Common myeloid progenitor, CD34-positive (primary cell): ENCODE measurements around the gene OBSCN.

Experiments used
- CTCF ChIA-PET: fragments of 350-600 bp; sonication (Branson Sonifier 250); formaldehyde crosslinking; loops from one replicate; lab custom pipeline; 2021; ENCODE audit warnings: antibody characterized with exemption; lab: Charles Lee
- POLR2A ChIA-PET: fragments of 350-600 bp; sonication (Branson Sonifier 250); formaldehyde crosslinking; loops from one replicate; lab custom pipeline; 2021; ENCODE audit warnings: antibody characterized with exemption; lab: Charles Lee
- DNase-seq, 3 donors: peaks; one replicate each; pipeline versions ENCODE4 v3.0.0 to v3.0.0-alpha.2; 2013
- H3K27ac ChIP-seq, 2 experiments: 1 replicate in 1 of 2; 2 replicates in 1 of 2; pipeline ENCODE4 v1.7.0; 2013; ENCODE audit warnings: inconsistent platforms in 2 of 2, low read length in 2 of 2, mild to moderate bottlenecking in 2 of 2, low read depth in 1 of 2, moderate library complexity in 1 of 2; ENCODE audit not compliant: severe bottlenecking in 2 of 2, insufficient read depth in 1 of 2, poor library complexity in 1 of 2
- H3K27me3 ChIP-seq, 5 experiments: replicated peaks in 2 of 5; 1 replicate in 3 of 5; 2 replicates in 2 of 5; pipeline versions ENCODE4 v1.6.1 to v1.7.0; 2013; ENCODE audit warnings: low read length in 4 of 5, mild to moderate bottlenecking in 2 of 5, moderate library complexity in 2 of 5, inconsistent platforms in 1 of 5; ENCODE audit not compliant: insufficient read depth in 5 of 5, control insufficient read depth in 4 of 5
- H3K36me3 ChIP-seq, 4 experiments: 1 replicate in 2 of 4; 2 replicates in 2 of 4; pipeline versions ENCODE4 v1.6.1 to v1.7.0; 2013; ENCODE audit warnings: low read length in 3 of 4, control low read depth in 1 of 4, mild to moderate bottlenecking in 1 of 4; ENCODE audit not compliant: control insufficient read depth in 4 of 4, insufficient read depth in 4 of 4
- H3K4me1 ChIP-seq, 4 experiments: 1 replicate in 3 of 4; 2 replicates in 1 of 4; pipeline versions ENCODE4 v1.6.1 to v1.7.1; 2013; ENCODE audit warnings: low read length in 3 of 4, mild to moderate bottlenecking in 3 of 4, control low read depth in 1 of 4, inconsistent platforms in 1 of 4, moderate library complexity in 1 of 4; ENCODE audit not compliant: control insufficient read depth in 4 of 4, insufficient read depth in 4 of 4; ENCODE audit errors: control extremely low read depth in 1 of 4
- H3K4me3 ChIP-seq, 7 experiments: 1 replicate in 4 of 7; 2 replicates in 3 of 7; pipeline versions ENCODE4 v1.5.1 to v1.7.0; 2013; ENCODE audit warnings: mild to moderate bottlenecking in 7 of 7, low read length in 6 of 7, moderate library complexity in 6 of 7, inconsistent platforms in 2 of 7, low read depth in 2 of 7, control low read depth in 1 of 7; ENCODE audit not compliant: insufficient read depth in 4 of 7, control insufficient read depth in 1 of 7; ENCODE audit errors: extremely low read depth in 1 of 7
- H3K9me3 ChIP-seq, 5 experiments: 1 replicate in 4 of 5; 2 replicates in 1 of 5; pipeline versions ENCODE4 v1.6.1 to v1.7.1; 2013; ENCODE audit warnings: low read length in 4 of 5, mild to moderate bottlenecking in 2 of 5, inconsistent platforms in 1 of 5, low read depth in 1 of 5, moderate library complexity in 1 of 5; ENCODE audit not compliant: control insufficient read depth in 4 of 5, insufficient read depth in 2 of 5; ENCODE audit errors: control extremely low read depth in 1 of 5
- WGBS: methylation state at CpG from one replicate; pipeline ENCODE4 v1.1.5; 2013; ENCODE audit not compliant: insufficient coverage; 5-methylcytosine and 5-hydroxymethylcytosine counted together

The OBSCN gene

GRCh38 chr1:228367798-228368791 lies 160.3 kb downstream of the OBSCN start:
- ChIA-PET POLR2A (no interaction called here), CTCF (interaction anchor here (1.0 kb wide), 1 partner anchor 39 kb away, joined by 4 read pairs; the partner anchor contains the start of gene TRIM11)
- Histone ChIP-seq H3K36me3 (no peaks in the 10 kb centered on the region), H3K9me3 (no peaks in the 10 kb centered on the region), H3K27me3 (peaks cover 0 to 2% (median 0%) of the 10 kb centered on the region in 5 experiments), H3K27ac (peak overlapping the region in 1 of 2 experiments; percentile 61), H3K4me1 (no peaks in the 10 kb centered on the region), H3K4me3 (no peak overlapping the region)
- WGBS: 88% methylated on average over 22 of the region's 25 CpGs
- no peak for DNase-seq

GRCh38 chr1:228368801-228369607 lies 161.2 kb downstream of the OBSCN start:
- H3K9me3 ChIP-seq: no peaks in the 10 kb centered on the region
- WGBS: 95% methylated on average over 14 of the region's 15 CpGs
- H3K27ac ChIP-seq: peak overlapping the region in 1 of 2 experiments; percentile 61
- H3K36me3 ChIP-seq: no peaks in the 10 kb centered on the region
- no peak for DNase-seq
- no peak overlapping the region for H3K4me3 ChIP-seq
- H3K27me3 ChIP-seq: peaks cover 0 to 2% (median 0%) of the 10 kb centered on the region in 5 experiments
- POLR2A ChIA-PET: no interaction called here
- CTCF ChIA-PET: no interaction called here
- no peaks in the 10 kb centered on the region for H3K4me1 ChIP-seq

DNA sequence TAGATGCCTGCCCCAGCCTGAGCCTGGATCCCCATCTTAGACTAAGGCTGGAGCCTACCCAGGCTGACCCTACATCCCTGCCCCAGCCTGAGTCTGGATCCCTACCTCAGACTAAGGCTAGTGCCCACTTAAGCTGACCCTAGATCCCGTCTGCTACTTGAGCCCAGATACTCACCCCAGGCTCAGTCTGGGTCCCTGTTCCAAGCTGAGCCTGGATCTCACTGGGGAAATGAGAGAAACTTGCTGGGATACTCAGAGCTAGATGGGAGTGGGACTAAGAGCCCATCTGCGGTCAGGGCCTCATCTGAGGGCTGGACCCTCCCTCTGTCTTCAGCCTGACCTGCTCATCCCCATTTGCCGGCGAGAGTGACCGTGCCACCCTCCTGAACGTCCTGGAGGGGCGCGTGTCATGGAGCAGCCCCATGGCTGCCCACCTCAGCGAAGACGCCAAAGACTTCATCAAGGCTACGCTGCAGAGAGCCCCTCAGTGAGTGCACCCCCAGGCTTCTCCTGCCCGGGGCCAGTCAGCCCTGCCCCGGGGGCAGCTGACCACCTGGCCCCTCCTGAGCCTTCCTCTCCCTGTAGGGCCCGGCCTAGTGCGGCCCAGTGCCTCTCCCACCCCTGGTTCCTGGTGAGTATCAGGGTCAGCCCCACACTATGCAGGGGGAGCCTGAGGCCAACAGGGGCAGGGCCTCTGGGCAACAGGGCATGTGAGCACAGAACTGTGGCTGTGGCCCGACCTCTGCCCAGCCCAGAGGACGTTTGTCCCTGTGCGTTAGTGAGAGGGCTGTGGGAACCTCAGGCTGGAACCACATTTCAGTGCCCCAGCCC lies 162.0 kb downstream of the OBSCN start:
- ChIA-PET CTCF (no interaction called here), POLR2A (no interaction called here)
- Histone ChIP-seq H3K4me1 (no peaks in the 10 kb centered on the region), H3K27me3 (peaks cover 0 to 2% (median 0%) of the 10 kb centered on the region in 5 experiments), H3K27ac (peak overlapping the region in 1 of 2 experiments; percentile 40), H3K36me3 (peaks cover 0 to 1% (median 0%) of the 10 kb centered on the region in 4 experiments), H3K9me3 (no peaks in the 10 kb centered on the region), H3K4me3 (no peak overlapping the region)
- no peak for DNase-seq
- 96% methylated on average over 14 of the region's 18 CpGs for WGBS

GRCh38 chr1:228370439-228370940 lies 162.6 kb downstream of the OBSCN start:
- WGBS: 96% methylated on average over 10 of the region's 10 CpGs
- POLR2A ChIA-PET: no interaction called here
- peaks cover 0 to 2% (median 0%) of the 10 kb centered on the region in 5 experiments for H3K27me3 ChIP-seq

DNA sequence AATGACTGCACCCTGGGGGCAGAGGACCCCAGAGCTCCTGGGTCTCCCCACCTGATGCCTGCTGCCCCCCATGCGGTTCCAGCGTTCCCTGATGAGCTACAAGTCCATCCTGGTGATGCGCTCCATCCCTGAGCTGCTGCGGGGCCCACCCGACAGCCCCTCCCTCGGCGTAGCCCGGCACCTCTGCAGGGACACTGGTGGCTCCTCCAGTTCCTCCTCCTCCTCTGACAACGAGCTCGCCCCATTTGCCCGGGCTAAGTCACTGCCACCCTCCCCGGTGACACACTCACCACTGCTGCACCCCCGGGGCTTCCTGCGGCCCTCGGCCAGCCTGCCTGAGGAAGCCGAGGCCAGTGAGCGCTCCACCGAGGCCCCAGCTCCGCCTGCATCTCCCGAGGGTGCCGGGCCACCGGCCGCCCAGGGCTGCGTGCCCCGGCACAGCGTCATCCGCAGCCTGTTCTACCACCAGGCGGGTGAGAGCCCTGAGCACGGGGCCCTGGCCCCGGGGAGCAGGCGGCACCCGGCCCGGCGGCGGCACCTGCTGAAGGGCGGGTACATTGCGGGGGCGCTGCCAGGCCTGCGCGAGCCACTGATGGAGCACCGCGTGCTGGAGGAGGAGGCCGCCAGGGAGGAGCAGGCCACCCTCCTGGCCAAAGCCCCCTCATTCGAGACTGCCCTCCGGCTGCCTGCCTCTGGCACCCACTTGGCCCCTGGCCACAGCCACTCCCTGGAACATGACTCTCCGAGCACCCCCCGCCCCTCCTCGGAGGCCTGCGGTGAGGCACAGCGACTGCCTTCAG lies 163.3 kb downstream of the OBSCN start:
- Histone ChIP-seq H3K36me3 (peaks cover 0 to 2% (median 0%) of the 10 kb centered on the region in 4 experiments), H3K27ac (no peak overlapping the region), H3K4me1 (no peaks in the 10 kb centered on the region), H3K9me3 (no peaks in the 10 kb centered on the region), H3K4me3 (no peak overlapping the region), H3K27me3 (peaks cover 0 to 2% (median 0%) of the 10 kb centered on the region in 5 experiments)
- no peak for DNase-seq
- POLR2A ChIA-PET: no interaction called here
- CTCF ChIA-PET: no interaction called here
- WGBS: 97% methylated on average over 45 of the region's 50 CpGs

More at GRCh38 chr1:228370439-228370940, 162.6 kb downstream of the OBSCN start:
- DNase-seq: no peak
- Histone ChIP-seq H3K9me3 (no peaks in the 10 kb centered on the region), H3K27ac (peak overlapping the region in 1 of 2 experiments; percentile 40), H3K4me3 (no peak overlapping the region), H3K36me3 (peaks cover 0 to 2% (median 0%) of the 10 kb centered on the region in 4 experiments), H3K4me1 (no peaks in the 10 kb centered on the region)
- CTCF ChIA-PET: no interaction called here

DNA sequence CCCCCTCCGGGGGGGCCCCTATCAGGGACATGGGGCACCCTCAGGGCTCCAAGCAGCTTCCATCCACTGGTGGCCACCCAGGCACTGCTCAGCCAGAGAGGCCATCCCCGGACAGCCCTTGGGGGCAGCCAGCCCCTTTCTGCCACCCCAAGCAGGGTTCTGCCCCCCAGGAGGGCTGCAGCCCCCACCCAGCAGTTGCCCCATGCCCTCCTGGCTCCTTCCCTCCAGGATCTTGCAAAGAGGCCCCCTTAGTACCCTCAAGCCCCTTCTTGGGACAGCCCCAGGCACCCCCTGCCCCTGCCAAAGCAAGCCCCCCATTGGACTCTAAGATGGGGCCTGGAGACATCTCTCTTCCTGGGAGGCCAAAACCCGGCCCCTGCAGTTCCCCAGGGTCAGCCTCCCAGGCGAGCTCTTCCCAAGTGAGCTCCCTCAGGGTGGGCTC lies 163.9 kb downstream of the OBSCN start:
- POLR2A ChIA-PET: no interaction called here
- Histone ChIP-seq H3K36me3 (peaks cover 0 to 2% (median 0%) of the 10 kb centered on the region in 4 experiments), H3K27ac (no peak overlapping the region), H3K27me3 (no peaks in the 10 kb centered on the region), H3K9me3 (no peaks in the 10 kb centered on the region), H3K4me1 (no peaks in the 10 kb centered on the region), H3K4me3 (no peak overlapping the region)
- no peak for DNase-seq
- 100% methylated on average over 4 of the region's 4 CpGs for WGBS
- CTCF ChIA-PET: no interaction called here
